A549 (cell line): ENCODE measurements around the gene TUBA4A. TPM values are rescaled to one million over a fixed set of nuclear protein-coding genes. Genes with fewer than 3 reads are reported as not detected.
A peak's percentile ranks its signal among the peaks of the same experiment; 100 is the strongest.

Experiments
- BCL3 ChIP-seq: fragments of >200 bp; sonication (Bioruptor Twin); formaldehyde crosslinking; IDR thresholded peaks from 3 replicates; pipeline ENCODE4 v1.6.1; 2016
- BHLHE40 ChIP-seq: IDR thresholded peaks from 2 replicates; pipeline ENCODE4 v1.6.1; 2012; ENCODE audit warnings: low read depth, low read length, inconsistent platforms
- CEBPB ChIP-seq, 2 experiments: fragments of >200 bp in 1 of 2; sonication (Bioruptor Twin) in 1 of 2; formaldehyde crosslinking in 1 of 2; IDR thresholded peaks; 2 replicates each; pipeline ENCODE4 v1.6.1; 2012 to 2016
- CHD2 ChIP-seq: fragments of 150-350 bp; IDR thresholded peaks from 2 replicates; pipeline ENCODE4 v1.6.1; 2014; ENCODE audit warnings: low read length; ENCODE audit not compliant: partially characterized antibody
- EHF ChIP-seq: fragments of 250-450 bp; sonication (Bioruptor Pico); IDR thresholded peaks from 2 replicates; pipeline ENCODE4 v1.5.0; 2020; ENCODE audit warnings: mild to moderate bottlenecking
- EHMT2 ChIP-seq: fragments of 200-600 bp; sonication (generic); IDR thresholded peaks from 2 replicates; pipeline ENCODE4 v1.6.1; 2016; ENCODE audit warnings: antibody characterized with exemption, low read depth, mild to moderate bottlenecking, moderate library complexity
- ELK1 ChIP-seq: fragments of 150-350 bp; IDR thresholded peaks from 2 replicates; pipeline ENCODE4 v1.6.1; 2014; ENCODE audit warnings: low read depth, mild to moderate bottlenecking, low read length
- ESRRA ChIP-seq: fragments of 150-350 bp; IDR thresholded peaks from 2 replicates; pipeline ENCODE4 v1.6.1; 2014; ENCODE audit warnings: mild to moderate bottlenecking, low read length, borderline replicate concordance
- FOSL2 ChIP-seq, 2 experiments: fragments of 450-650 bp in 1 of 2; fragments of >200 bp in 1 of 2; sonication (Bioruptor Twin) in 1 of 2; formaldehyde crosslinking; IDR thresholded peaks; 2 replicates each; pipeline versions ENCODE4 v1.5.0 to v1.6.1; 2016 to 2020; ENCODE audit warnings: mild to moderate bottlenecking in 1 of 2, moderate library complexity in 1 of 2
- FOXS1 ChIP-seq: fragments of 250-450 bp; sonication (Bioruptor Pico); IDR thresholded peaks from 2 replicates; pipeline ENCODE4 v1.5.0; 2020; ENCODE audit warnings: mild to moderate bottlenecking, moderate library complexity
- HDAC2 ChIP-seq: fragments of 200-600 bp; sonication (generic); IDR thresholded peaks from 2 replicates; pipeline ENCODE4 v1.6.1; 2016
- HEYL ChIP-seq: fragments of 250-450 bp; sonication (Bioruptor Pico); IDR thresholded peaks from 2 replicates; pipeline ENCODE4 v1.8.0; 2021; ENCODE audit warnings: mild to moderate bottlenecking, moderate library complexity
- HOXA7 ChIP-seq: fragments of 250-450 bp; sonication (Bioruptor Pico); IDR thresholded peaks from 2 replicates; pipeline ENCODE4 v1.5.0; 2020; ENCODE audit warnings: mild to moderate bottlenecking, moderate library complexity
- JUNB ChIP-seq: fragments of >200 bp; sonication (Bioruptor Twin); formaldehyde crosslinking; IDR thresholded peaks from 2 replicates; pipeline ENCODE4 v1.6.1; 2016
- KDM1A ChIP-seq: fragments of 200-600 bp; sonication (generic); IDR thresholded peaks from 2 replicates; pipeline ENCODE4 v1.6.1; 2016; ENCODE audit warnings: low read depth, mild to moderate bottlenecking
- MAFK ChIP-seq: fragments of 450-650 bp; IDR thresholded peaks from 2 replicates; pipeline ENCODE4 v1.6.1; 2014; ENCODE audit not compliant: partially characterized antibody
- MAZ ChIP-seq: fragments of 150-350 bp; IDR thresholded peaks from 2 replicates; pipeline ENCODE4 v1.6.1; 2014; ENCODE audit warnings: antibody characterized with exemption, low read depth, low read length, borderline replicate concordance
- MYC ChIP-seq: IDR thresholded peaks from 2 replicates; pipeline ENCODE4 v1.6.1; 2012; ENCODE audit warnings: mild to moderate bottlenecking, inconsistent platforms, low read length, improper control_type of control experiment, borderline replicate concordance
- NPAS2 ChIP-seq: fragments of 250-450 bp; sonication (Bioruptor Pico); IDR thresholded peaks from 2 replicates; pipeline ENCODE4 v1.8.0; 2022; ENCODE audit warnings: mild to moderate bottlenecking, moderate library complexity, borderline replicate concordance
- PBX3 ChIP-seq: IDR thresholded peaks from 2 replicates; pipeline ENCODE4 v1.6.1; 2012
- PHF8 ChIP-seq: fragments of 200-600 bp; sonication (generic); IDR thresholded peaks from 2 replicates; pipeline ENCODE4 v1.6.1; 2016; ENCODE audit warnings: low read depth, mild to moderate bottlenecking, antibody characterized with exemption, moderate library complexity, borderline replicate concordance
- RAD21 ChIP-seq, 2 experiments: fragments of >200 bp in 1 of 2; sonication (Bioruptor Twin) in 1 of 2; formaldehyde crosslinking in 1 of 2; IDR thresholded peaks in 1 of 2; conservative IDR thresholded peaks in 1 of 2; 2 replicates in 1 of 2; 3 replicates in 1 of 2; pipeline ENCODE4 v1.6.1; 2012 to 2018; ENCODE audit warnings: inconsistent platforms in 1 of 2
- RFX5 ChIP-seq: fragments of 450-650 bp; IDR thresholded peaks from 2 replicates; pipeline ENCODE4 v1.7.1; 2014; ENCODE audit warnings: antibody characterized with exemption, mild to moderate bottlenecking, moderate library complexity
- RNF2 ChIP-seq: fragments of 200-600 bp; sonication (generic); IDR thresholded peaks from 2 replicates; pipeline ENCODE4 v1.6.1; 2016; ENCODE audit warnings: low read depth, mild to moderate bottlenecking, antibody characterized with exemption, moderate library complexity, borderline replicate concordance
- TP53 ChIP-seq: fragments of 250-450 bp; sonication (Bioruptor Pico); IDR thresholded peaks from 2 replicates; pipeline ENCODE4 v1.5.0; 2021; ENCODE audit warnings: mild to moderate bottlenecking, moderate library complexity
- ZFP36 ChIP-seq: fragments of 450-650 bp; IDR thresholded peaks from 2 replicates; pipeline ENCODE4 v1.6.1; 2014; ENCODE audit warnings: borderline replicate concordance; ENCODE audit not compliant: partially characterized antibody
- ZSCAN20 ChIP-seq: fragments of 250-450 bp; sonication (Bioruptor Pico); IDR thresholded peaks from 2 replicates; pipeline ENCODE4 v1.8.0; 2022; ENCODE audit warnings: mild to moderate bottlenecking, moderate library complexity
- polyA plus RNA-seq, 4 experiments: library from polyadenylated mRNA; depleted of rRNA in 3 of 4; stranded (reverse); fragments of >200 nt; fragmentation: RNase III in 1 of 4; extraction: RNeasy Plus Mini Kit Qiagen cat#74134 plus additional on column Dnase treatment in 1 of 4; gene quantifications; 2 replicates in 3 of 4; 3 replicates in 1 of 4; pipeline ENCODE4 v1.2.3, GENCODE V29; 2011 to 2017

Gene TUBA4A
- polyA plus RNA-seq, 2 of the 4 experiments (the other 2 are of a cell fraction), result 222 to 450 TPM

- TF ChIP-seq NPAS2 (no peak; the same call in 1 of the 2 replicates), JUNB (no peak), BHLHE40 (peak; percentile 70; the same call in 1 of the 2 replicates), MAZ (0 out of 2 replicates have a peak, but pooled peaks have one; percentile 41), EHMT2 (no peak), ZFP36 (no peak), MAFK (no peak), HEYL (CRISPR knock-in tag) (no peak), RFX5 (no peak), MYC (peak; percentile 74), HDAC2 (no peak), ZSCAN20 (CRISPR knock-in tag) (no peak), CHD2 (peak; percentile 32), ESRRA (no peak), FOSL2 (IDR thresholded peaks at IDR 0.05) (no peak), FOSL2 (CRISPR knock-in tag; IDR thresholded peaks at IDR 0.05) (no peak), FOXS1 (CRISPR knock-in tag) (no peak), ELK1 (no peak), EHF (CRISPR knock-in tag) (no peak), HOXA7 (CRISPR knock-in tag) (no peak), RNF2 (no peak), CEBPB (IDR thresholded peaks at IDR 0.05) (no peak), KDM1A (no peak), PBX3 (peak; percentile 35), PHF8 (no peak; the same call in 1 of the 2 replicates), TP53 (0 out of 2 replicates have a peak, but pooled peaks have one; percentile 12), RAD21 (conservative IDR thresholded peaks at IDR 0.05 in 1 of 2, IDR thresholded peaks at IDR 0.05 in 1 of 2) (no peak), BCL3 (peak; percentile 66; the same call in 1 of the 3 replicates)
Observed at GRCh38 chr2:219218732-219219701, 34.7 kb downstream of the TUBA4A start, which contains the start of gene ABCB6 (continued).
